Liver (tissue), 9 donors: ENCODE results near the gene TRAF7. TPM values are rescaled to one million over a fixed set of nuclear protein-coding genes. Genes with fewer than 3 reads are reported as not detected.

ENCODE experiments used
- DNase-seq: peaks from one replicate; pipeline ENCODE4 v3.0.0-alpha.2; 2017; ENCODE audit warnings: low spot score
- H3K27ac ChIP-seq, 2 donors: one replicate each; pipeline ENCODE4 v1.7.0; 2013; ENCODE audit warnings: inconsistent platforms in 2 of 2, low read length in 2 of 2, control low read depth in 1 of 2, low read depth in 1 of 2, mild to moderate bottlenecking in 1 of 2
- H3K27me3 ChIP-seq, 4 donors: one replicate each; pipeline versions ENCODE4 v1.6.1 to v1.7.0; 2013; ENCODE audit warnings: low read length in 3 of 4, inconsistent platforms in 1 of 4, mild to moderate bottlenecking in 1 of 4, moderate library complexity in 1 of 4; ENCODE audit not compliant: control insufficient read depth in 4 of 4, insufficient read depth in 4 of 4
- H3K36me3 ChIP-seq, 4 donors: one replicate each; pipeline versions ENCODE4 v1.6.1 to v1.7.0; 2013; ENCODE audit warnings: low read length in 3 of 4, mild to moderate bottlenecking in 3 of 4, low read depth in 1 of 4, moderate library complexity in 1 of 4; ENCODE audit not compliant: control insufficient read depth in 4 of 4, insufficient read depth in 3 of 4
- H3K4me1 ChIP-seq, 4 donors: one replicate each; pipeline versions ENCODE4 v1.6.1 to v1.7.0; 2013; ENCODE audit warnings: low read length in 3 of 4, mild to moderate bottlenecking in 3 of 4, moderate library complexity in 1 of 4; ENCODE audit not compliant: control insufficient read depth in 4 of 4, insufficient read depth in 4 of 4
- H3K4me3 ChIP-seq, 3 donors: one replicate each; pipeline versions ENCODE4 v1.6.1 to v1.7.0; 2013; ENCODE audit warnings: low read length in 3 of 3, control low read depth in 1 of 3, low read depth in 1 of 3, mild to moderate bottlenecking in 1 of 3
- H3K9ac ChIP-seq, 2 donors: one replicate each; pipeline ENCODE4 v1.7.0; 2013; ENCODE audit warnings: low read length in 2 of 2, mild to moderate bottlenecking in 2 of 2, moderate library complexity in 2 of 2, control low read depth in 1 of 2, low read depth in 1 of 2
- H3K9me3 ChIP-seq, 4 donors: one replicate each; pipeline versions ENCODE4 v1.6.1 to v1.7.0; 2013; ENCODE audit warnings: low read length in 3 of 4; ENCODE audit not compliant: control insufficient read depth in 4 of 4
- CTCF ChIP-seq: fragments of 150-350 bp; IDR thresholded peaks from 2 replicates; pipeline ENCODE4 v1.5.1; 2017; ENCODE audit warnings: improper control_type of control experiment, low read depth, low read length; ENCODE audit not compliant: missing input control
- EGR1 ChIP-seq, 2 donors: IDR thresholded peaks; 2 replicates each; pipeline ENCODE4 v1.6.1; 2016 to 2018; ENCODE audit warnings: antibody characterized with exemption in 2 of 2, low read depth in 2 of 2
- FOXA1 ChIP-seq: IDR thresholded peaks from 2 replicates; pipeline ENCODE4 v1.6.1; 2016; ENCODE audit warnings: antibody characterized with exemption
- FOXA2 ChIP-seq: IDR thresholded peaks from 2 replicates; pipeline ENCODE4 v1.6.1; 2016; ENCODE audit warnings: antibody characterized with exemption
- GABPA ChIP-seq, 2 donors: IDR thresholded peaks in 1 of 2; conservative IDR thresholded peaks in 1 of 2; 2 replicates each; pipeline ENCODE4 v1.6.1; 2016; ENCODE audit warnings: antibody characterized with exemption in 2 of 2, mild to moderate bottlenecking in 1 of 2, moderate library complexity in 1 of 2
- HNF4A ChIP-seq, 2 donors: conservative IDR thresholded peaks; 2 replicates each; pipeline ENCODE4 v1.6.1; 2016; ENCODE audit warnings: antibody characterized with exemption in 2 of 2, mild to moderate bottlenecking in 2 of 2
- HNF4G ChIP-seq: IDR thresholded peaks from 2 replicates; pipeline ENCODE4 v1.6.1; 2016; ENCODE audit warnings: antibody characterized with exemption
- JUND ChIP-seq, 2 donors: IDR thresholded peaks; 2 replicates each; pipeline ENCODE4 v1.6.1; 2016; ENCODE audit warnings: antibody characterized with exemption in 2 of 2
- MAX ChIP-seq: IDR thresholded peaks from 2 replicates; pipeline ENCODE4 v1.6.1; 2016; ENCODE audit warnings: antibody characterized with exemption
- NR2F2 ChIP-seq: IDR thresholded peaks from 2 replicates; pipeline ENCODE4 v1.6.1; 2016; ENCODE audit warnings: antibody characterized with exemption
- REST ChIP-seq: IDR thresholded peaks from 2 replicates; pipeline ENCODE4 v1.6.1; 2016; ENCODE audit warnings: antibody characterized with exemption, mild to moderate bottlenecking
- SP1 ChIP-seq: IDR thresholded peaks from 2 replicates; pipeline ENCODE4 v1.6.1; 2018; ENCODE audit warnings: antibody characterized with exemption, mild to moderate bottlenecking
- TAF1 ChIP-seq: conservative IDR thresholded peaks from 2 replicates; pipeline ENCODE4 v1.6.1; 2016; ENCODE audit warnings: antibody characterized with exemption, mild to moderate bottlenecking
- ZBTB33 ChIP-seq: IDR thresholded peaks from 2 replicates; pipeline ENCODE4 v1.6.1; 2016; ENCODE audit warnings: antibody characterized with exemption
- WGBS: extraction: QIAGEN DNeasy Blood & Tissue Kit; methylation state at CpG from one replicate; pipeline ENCODE4 v1.1.7; 2013; 5-methylcytosine and 5-hydroxymethylcytosine counted together
- polyA plus RNA-seq, 2 donors: library from polyadenylated mRNA; stranded (reverse) in 1 of 2; unstranded in 1 of 2; fragments of 200-250 nt in 1 of 2; fragments of >200 nt in 1 of 2; fragmentation: Nextera tagmentation in 1 of 2; extraction: Ambion mirVana in 1 of 2; gene quantifications; one replicate each; pipeline versions ENCODE4 v1.2.1 to v1.2.3, GENCODE V29; 2013 to 2015
- total RNA-seq, 2 donors: library from RNA; depleted of rRNA; stranded (reverse); fragments of >200 nt; gene quantifications; one replicate each; pipeline ENCODE4 v1.2.3, GENCODE V29; 2014
- donor health status: healthy.
- donor health status: healthy.
- donor health status: healthy.
- donor health status: healthy.
- donor health status: healthy.

TRAF7 gene
- total and polyA plus RNA-seq, 4 donors = 14.7 to 36.6 (median 34.0) TPM

DNA sequence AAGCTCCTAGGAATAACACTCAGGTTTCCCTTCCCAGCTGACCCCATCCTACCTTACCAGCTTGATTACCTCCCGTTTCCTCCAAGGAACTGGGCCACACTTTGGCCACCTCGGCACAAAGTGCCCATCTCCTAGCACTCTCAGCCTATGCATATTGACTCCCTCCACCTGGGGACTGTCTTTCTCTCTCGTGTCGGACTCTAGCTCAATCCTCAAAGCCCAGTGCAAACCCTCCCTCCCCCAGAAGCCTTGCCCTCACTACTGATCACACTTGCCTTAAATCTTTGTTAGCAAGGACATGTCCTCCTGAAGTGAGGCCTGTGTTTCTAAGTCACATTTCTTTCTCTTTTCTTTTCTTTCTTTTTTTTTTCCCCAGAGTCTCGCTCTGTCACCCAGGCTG is 9.7 kb upstream of the TRAF7 start:
- Histone ChIP-seq H3K4me3 (no peak overlapping the region), H3K27ac (no peak overlapping the region), H3K27me3 (no peaks in the 10 kb centered on the region), H3K36me3 (no peaks in the 10 kb centered on the region), H3K9ac (no peak overlapping the region), H3K9me3 (no peaks in the 10 kb centered on the region), H3K4me1 (peaks cover 10 to 38% (median 34%) of the 10 kb centered on the region in 4 donors)
- TF ChIP-seq HNF4G = no peak
- no peak for TF ChIP-seq CTCF
- no peak for TF ChIP-seq EGR1 (IDR thresholded peaks at IDR 0.05; ENCODE audit: low read depth in 2 of 2)
- TF ChIP-seq MAX = no peak
- TF ChIP-seq NR2F2 = no peak
- TF ChIP-seq SP1 = no peak
- TF ChIP-seq ZBTB33 = no peak
- TF ChIP-seq FOXA2 = no peak
- no peak for TF ChIP-seq GABPA (IDR thresholded peaks at IDR 0.05 in 1 of 2, conservative IDR thresholded peaks at IDR 0.05 in 1 of 2)
- no peak for TF ChIP-seq HNF4A (conservative IDR thresholded peaks at IDR 0.05)
- no peak for TF ChIP-seq FOXA1
- no peak for TF ChIP-seq REST
- no peak for TF ChIP-seq TAF1
- no peak for TF ChIP-seq JUND (IDR thresholded peaks at IDR 0.05)
- no peak for DNase-seq
- 93% methylated on average over 5 of the region's 5 CpGs for WGBS

DNA sequence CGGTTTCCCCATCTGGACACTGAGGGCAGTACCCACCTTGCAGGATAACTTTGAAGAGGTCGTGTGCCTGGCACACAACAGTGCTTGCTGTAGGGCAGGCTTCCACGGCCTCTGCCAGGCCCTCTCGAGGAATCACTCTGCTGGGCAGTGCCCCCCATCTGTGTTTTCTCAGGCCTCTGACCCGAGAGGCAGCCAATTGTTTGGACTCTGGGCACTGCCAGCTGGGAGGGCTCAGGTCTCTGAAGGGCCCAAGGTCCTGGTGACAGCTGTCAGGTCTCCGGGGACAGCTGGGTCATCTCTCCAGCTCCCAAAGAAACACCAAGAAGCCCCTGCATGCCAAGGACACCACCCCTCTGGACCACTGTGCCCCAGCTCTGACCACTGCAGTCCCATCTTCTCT is 8.2 kb upstream of the TRAF7 start:
- peaks cover 16 to 53% (median 50%) of the 10 kb centered on the region in 4 donors for H3K4me1 ChIP-seq
- H3K9me3 ChIP-seq = no peaks in the 10 kb centered on the region
- no peak for DNase-seq
- 40% methylated on average over 6 of the region's 6 CpGs for WGBS
- no peak overlapping the region for H3K9ac ChIP-seq
- TF ChIP-seq EGR1 (IDR thresholded peaks at IDR 0.05; ENCODE audit: low read depth in 2 of 2) (no peak), HNF4A (conservative IDR thresholded peaks at IDR 0.05) (peak in 1 of 2 donors; percentile 42), TAF1 (no peak)
- peak overlapping the region in 1 of 3 donors; percentile 24 for H3K4me3 ChIP-seq
- H3K27me3 ChIP-seq = no peaks in the 10 kb centered on the region
- H3K36me3 ChIP-seq = peaks cover 0 to 5% (median under 1%) of the 10 kb centered on the region in 4 donors
- peak overlapping the region; percentile 87 to 90 for H3K27ac ChIP-seq
